ENCODE results near the gene S1PR1.
A peak's percentile ranks its signal among the peaks of the same experiment; 100 is the strongest.

Gene S1PR1

DNA sequence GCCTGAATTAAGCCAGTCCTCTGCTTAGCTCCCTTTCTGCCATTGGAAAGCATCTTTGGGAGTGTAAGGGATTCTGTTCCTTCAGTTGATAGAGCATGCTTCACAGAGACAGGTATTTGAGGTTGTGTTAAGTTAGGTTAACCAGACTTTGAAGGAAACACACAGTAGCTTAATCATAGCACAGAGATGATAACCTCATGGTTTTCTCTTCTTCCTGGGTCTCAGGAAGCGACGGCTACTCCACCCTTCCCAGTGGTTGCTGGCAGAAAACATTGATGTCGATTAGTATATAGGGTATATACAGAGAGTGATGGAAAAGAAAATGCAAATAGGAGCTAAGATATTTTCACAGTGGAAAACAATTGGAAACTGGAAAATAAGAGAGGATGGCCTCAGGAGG, 42.0 kb downstream of the S1PR1 start:
- no peak for DNase-seq

DNA sequence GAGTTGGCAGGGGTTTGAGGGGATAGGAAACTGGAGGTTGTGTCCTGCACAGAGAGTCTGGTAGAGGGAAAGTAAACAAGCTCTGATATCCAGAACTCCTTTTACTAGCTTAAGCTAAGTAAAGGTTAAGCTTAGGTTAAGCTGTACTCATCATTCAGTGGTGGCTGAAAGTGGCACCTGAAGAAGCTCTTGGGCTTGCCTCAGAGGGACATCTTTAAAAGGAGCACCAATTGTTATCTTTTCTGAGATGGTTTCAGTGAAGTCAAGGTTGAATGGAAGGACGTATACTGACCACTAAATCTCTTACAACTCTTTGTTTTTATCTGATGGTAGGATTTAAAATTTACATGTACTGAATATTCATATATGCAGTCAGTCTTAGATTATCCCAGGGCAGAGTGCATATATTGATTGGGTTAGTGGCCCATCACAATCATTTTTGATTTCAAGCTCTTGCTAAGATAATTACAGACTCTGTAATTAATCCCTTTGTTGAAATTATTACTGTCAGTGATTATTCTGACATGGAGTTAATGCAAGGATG, 43.3 kb downstream of the S1PR1 start:
- DNase-seq: no peak

DNA sequence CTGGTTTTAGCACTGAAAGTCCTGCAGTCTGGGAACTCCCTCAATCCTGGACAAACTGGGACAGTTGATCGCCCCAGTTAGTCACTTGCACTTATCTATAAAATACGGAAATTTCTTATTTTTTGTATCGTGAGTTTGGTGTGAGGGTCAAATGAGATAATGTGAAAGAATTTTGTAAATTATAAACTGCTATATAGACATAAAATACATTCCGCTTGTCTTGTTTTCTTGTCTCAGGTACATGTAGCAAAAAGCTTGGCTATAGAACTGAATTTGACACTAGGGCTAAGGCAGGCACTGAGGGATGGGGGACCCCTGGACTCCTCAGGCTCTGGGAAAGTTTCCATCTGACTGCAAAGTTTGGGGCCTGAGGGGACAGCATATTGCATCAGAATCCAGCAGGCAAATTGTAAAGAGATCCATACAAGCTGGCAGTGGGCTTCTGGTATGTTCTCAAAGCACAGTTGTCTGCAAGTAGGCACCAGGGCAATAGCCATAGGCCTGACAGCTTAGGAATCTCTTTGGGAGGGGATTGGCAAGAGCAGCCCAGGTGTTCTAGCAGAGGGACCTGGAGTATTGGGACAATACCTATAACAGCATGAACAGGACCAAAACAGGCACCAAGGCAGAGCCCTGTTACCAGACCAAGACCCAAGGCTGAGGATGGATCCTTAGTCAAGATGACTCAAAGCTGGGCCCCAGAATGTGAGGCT, 44.3 kb downstream of the S1PR1 start:
- no peak for DNase-seq

DNA sequence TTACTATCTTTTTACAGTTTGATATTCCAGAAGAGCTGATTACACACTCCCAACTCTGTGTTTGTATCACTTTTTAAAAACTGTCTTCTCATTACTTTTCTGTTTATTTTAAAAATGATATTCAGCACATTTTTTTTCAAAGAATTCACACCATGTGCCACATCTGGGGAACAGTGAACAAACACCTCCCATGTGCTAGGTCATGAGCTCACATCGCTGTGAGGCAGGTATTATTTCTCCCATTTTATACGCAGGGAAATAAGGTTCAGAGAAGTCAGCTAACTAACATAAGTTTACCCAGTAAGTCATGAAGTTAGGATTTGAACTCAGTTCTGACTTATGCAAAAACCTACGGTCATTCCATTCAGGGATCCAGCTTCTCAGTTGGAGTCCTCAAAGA, 44.9 kb downstream of the S1PR1 start:
- DNase-seq: no peak

DNA sequence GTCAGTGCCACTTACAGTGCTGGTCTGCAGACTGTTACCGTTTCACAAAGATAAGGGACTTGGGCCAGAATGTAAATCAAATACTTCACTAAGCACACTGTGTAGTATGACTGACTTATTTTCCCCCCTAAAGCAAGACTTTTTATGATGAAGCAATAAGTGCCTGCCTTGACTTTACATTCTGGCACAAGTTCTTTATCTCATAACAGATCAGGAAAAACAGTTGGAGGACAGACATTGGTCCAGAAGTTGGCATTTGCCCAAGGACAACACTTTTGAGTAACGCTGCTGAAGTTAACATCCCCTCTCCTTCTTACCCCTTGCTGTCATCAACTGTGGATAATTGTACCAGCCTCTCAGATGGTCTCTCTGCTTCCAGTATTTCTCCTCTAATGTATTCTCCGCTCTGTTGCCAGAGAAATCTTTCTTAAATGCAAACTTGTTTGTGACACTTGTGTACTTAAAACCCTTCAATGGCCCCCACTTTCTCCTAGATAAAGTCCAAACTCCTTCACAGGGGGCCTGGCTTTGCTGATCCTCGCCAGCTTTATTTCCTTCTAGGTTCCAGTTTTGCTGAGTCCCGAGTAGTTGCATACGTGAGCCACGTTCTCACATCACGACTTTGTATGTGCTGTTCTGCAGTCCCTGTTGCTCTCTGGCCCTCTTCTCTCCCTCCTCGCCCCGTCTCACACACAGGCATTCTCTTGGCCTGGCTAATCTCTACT, 45.7 kb downstream of the S1PR1 start:
- no peak for DNase-seq

DNA sequence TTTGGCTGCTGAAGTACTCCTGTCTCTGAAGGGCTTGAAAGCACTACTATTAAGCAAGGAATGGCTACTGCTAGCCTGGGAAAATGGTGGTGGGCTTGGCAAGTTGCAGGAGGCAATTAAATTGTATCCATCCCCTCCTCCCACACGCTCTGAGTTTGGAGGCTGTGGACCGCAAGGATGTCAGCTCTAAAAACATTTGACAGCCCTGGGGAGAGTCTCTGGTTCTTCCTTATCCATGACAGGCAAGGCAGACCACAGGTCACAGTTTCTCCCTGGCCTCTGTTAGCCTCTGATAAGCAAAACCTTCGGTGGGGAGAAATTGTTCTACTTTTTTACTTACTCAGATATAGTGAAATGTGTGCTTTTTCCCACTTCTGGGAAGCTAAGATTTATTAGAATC, 46.6 kb downstream of the S1PR1 start:
- DNase-seq: no peak

DNA sequence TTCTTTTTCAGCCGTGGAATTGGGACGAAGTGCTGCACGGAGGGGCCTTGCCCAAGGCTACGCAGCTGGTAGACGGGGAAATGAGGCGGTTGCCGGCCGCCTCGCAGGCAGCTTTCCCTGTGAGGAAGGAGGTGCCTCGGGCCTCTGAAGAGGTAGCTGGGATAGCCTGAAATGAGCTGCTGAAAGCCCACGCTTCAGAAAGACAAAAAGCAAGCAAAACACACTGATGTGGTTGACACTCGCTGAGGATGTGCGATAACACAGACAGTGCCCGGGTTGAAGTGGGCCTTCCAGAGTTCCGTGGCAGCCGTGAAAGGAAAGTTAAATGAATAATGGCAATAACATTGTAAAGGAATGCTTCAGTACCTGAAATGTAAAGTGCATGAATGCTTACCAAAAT, 47.2 kb downstream of the S1PR1 start:
- DNase-seq: no peak

DNA sequence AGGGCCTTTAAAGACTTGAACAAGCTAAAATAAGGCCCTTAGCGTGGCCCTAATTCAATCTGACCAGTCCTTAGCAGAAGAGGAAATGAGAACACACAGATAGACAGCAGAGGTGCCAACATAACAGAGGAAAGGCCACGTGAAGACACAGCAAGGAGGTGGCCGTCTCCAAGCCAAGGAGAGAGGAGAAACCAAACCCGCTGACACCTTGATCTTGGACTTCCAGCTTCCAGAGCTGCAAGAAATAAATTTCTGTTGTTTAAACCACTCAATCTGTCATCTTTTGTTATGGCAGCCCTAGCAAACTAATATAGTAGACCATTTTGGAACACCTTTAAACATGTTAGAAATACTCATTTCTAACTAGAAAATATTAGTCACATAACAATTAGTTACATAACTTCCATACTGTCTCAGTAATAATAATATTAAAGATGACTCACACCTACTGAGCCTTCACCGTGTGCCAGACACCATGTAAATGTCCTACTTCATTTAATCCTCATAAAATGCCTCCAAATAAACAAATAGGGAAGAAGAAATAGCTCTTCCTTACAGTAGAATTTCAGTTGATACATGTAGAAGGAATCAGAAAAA, 47.9 kb downstream of the S1PR1 start:
- DNase-seq: no peak

DNA sequence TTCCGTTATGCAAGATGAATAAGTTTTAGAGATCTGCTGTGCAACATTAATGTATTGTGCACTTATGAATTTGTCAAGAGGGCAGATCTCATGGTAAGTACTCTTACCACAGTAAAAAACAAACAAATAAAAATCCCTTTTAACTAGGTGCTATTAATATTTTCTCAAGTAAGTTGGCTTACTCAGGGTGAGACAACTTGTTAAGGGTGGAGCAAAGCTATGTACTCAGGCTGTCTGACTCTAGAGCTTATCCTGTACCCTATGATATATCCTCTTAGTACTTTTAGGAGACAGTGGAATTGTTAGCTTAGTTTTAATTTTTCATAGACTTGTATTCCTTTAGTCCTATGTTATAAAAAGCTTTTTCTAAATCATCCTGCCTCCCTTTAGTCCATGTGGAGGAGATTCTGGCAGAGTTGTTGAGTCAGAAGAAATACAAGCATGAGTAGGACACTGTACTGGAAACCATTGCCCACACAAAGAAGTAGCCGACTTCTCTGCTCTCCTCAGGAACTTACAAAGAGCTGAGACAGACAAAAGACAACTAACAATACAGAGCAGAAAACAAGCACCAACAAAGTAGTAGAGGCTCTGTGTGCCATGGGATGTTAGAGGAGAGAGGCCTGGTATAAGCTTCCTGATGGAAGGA, 49.2 kb downstream of the S1PR1 start:
- no peak for DNase-seq

DNA sequence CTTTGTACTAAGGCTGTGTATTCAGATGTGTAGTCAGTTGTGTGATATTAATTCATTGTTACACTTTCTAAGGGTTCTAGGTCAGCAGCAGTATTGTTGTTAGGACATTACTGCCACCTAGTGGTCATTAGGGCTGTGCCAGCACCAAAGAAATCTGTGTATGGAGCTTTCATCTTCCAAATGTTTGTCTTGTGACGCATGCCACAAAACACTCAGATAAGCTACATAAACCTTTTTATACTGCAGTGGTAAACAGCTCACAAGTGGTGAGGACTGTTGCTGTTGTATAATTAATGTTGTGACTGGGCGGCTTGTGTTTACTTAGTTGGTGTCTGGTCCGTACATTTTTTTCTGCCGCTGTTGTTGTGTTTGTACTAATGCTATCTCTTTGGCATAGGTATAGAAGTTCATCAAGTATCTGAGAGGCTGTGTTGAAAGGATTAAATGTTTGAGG, 51.7 kb downstream of the S1PR1 start:
- peak in 40 of 56 donors; percentile 1 to 74 (median 24) for DNase-seq

DNA sequence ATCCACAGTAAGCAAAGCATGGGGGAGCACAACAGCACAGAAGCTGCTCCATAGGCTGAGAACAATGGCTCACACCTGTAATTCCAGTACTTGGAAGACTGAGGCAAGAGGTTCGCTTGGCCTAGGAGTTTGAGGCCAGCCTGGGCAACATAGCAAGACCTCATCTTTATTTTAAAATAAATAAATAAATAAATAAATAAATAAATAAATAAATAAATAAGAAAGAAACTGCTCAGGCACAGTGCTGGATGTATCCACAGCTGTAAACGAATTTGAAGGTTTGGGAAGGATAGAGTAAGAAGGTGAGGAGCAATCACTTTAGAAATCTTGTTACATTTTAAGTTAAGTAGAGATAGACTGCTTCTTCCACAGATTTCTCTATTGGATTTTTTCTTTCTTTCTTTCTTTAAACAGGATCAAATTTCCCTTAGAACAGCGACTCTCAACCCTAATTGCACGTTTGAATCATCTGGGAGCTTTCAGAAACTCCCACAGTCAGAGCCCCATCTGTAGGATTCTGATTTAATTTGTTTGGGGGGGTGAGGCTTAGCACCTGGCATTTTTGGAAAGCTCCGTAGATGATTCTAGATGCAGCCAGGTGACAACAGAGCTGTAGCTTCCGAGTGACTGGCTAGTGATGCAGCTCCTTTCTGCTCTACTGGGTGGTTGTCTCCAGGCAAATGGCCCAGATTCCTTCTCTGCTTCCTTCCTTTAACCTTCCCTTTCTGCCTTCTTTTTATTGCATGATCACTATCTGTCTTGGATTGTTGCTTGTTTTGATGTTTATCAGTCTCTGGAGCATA, 53.5 kb downstream of the S1PR1 start:
- DNase-seq: peak in 1 of 56 donors; percentile 1

Measured in nucleus accumbens (tissue), 56 donors.